GM12865 (cell line): ENCODE results near the gene VPS13C.
"Not testable (repeated sequence)": the region's sequence is repeated elsewhere in the genome, so short reads cannot be mapped to it uniquely, and the experiment has no call there.

Source experiments
- DNase-seq: peaks from one replicate; pipeline ENCODE4 v3.0.0; 2010; ENCODE audit warnings: low read depth
- H3K4me3 ChIP-seq: 2 replicates; pipeline ENCODE4 v1.5.1; 2011; ENCODE audit warnings: mild to moderate bottlenecking, low read depth, low read length, control low read depth
- CTCF ChIP-seq: IDR thresholded peaks from 2 replicates; pipeline ENCODE4 v1.5.1; 2011; ENCODE audit warnings: low read length, control low read depth, low read depth, inconsistent platforms; ENCODE audit not compliant: insufficient read depth; ENCODE audit errors: missing control alignments

VPS13C gene

GRCh38 chr15:62057341-62057980 lies 2.8 kb downstream of the VPS13C start:
- no peak for TF ChIP-seq CTCF
- DNase-seq: no peak
- no peak overlapping the region for H3K4me3 ChIP-seq

GRCh38 chr15:62054979-62055378 lies 5.3 kb downstream of the VPS13C start:
- no peak for DNase-seq
- no peak overlapping the region for H3K4me3 ChIP-seq
- no peak for TF ChIP-seq CTCF

- DNase-seq: no peak
- no peak overlapping the region for H3K4me3 ChIP-seq
- TF ChIP-seq CTCF: no peak
Observed at GRCh38 chr15:62053439-62054085, 6.7 kb downstream of the VPS13C start.

- DNase-seq: no peak
- no peak overlapping the region for H3K4me3 ChIP-seq
- TF ChIP-seq CTCF: no peak
Observed at GRCh38 chr15:62052713-62053112, 7.5 kb downstream of the VPS13C start.

- TF ChIP-seq CTCF: no peak
- no peak for DNase-seq
- H3K4me3 ChIP-seq: no peak overlapping the region
Observed at GRCh38 chr15:62051166-62051565, 9.1 kb downstream of the VPS13C start.

GRCh38 chr15:62050115-62050514 lies 10.1 kb downstream of the VPS13C start:
- H3K4me3 ChIP-seq: no peak overlapping the region
- no peak for TF ChIP-seq CTCF
- no peak for DNase-seq

GRCh38 chr15:62048254-62048653 lies 12.0 kb downstream of the VPS13C start:
- not testable (repeated sequence) for H3K4me3 ChIP-seq, DNase-seq
